GM03348 (cell line): ENCODE data around the gene TNFRSF13B.

Experiments used
- DNase-seq: peaks from one replicate; pipeline ENCODE4 v3.0.0; 2012; ENCODE audit warnings: low spot score

TNFRSF13B gene

GRCh38 chr17:16938496-16939207, 33.3 kb downstream of the TNFRSF13B start:
- DNase-seq, result no peak

- DNase-seq, result no peak
These were observed 33.9 kb downstream of the TNFRSF13B start for GRCh38 chr17:16938031-16938430.

- no peak for DNase-seq
These were observed 34.5 kb downstream of the TNFRSF13B start for GRCh38 chr17:16937431-16937830.

GRCh38 chr17:16936536-16937310, 35.2 kb downstream of the TNFRSF13B start:
- DNase-seq, result no peak

GRCh38 chr17:16935786-16936185, 36.1 kb downstream of the TNFRSF13B start:
- no peak for DNase-seq

GRCh38 chr17:16935241-16935663, 36.7 kb downstream of the TNFRSF13B start:
- no peak for DNase-seq

GRCh38 chr17:16934836-16935235, 37.1 kb downstream of the TNFRSF13B start:
- no peak for DNase-seq

GRCh38 chr17:16934133-16934795, 37.7 kb downstream of the TNFRSF13B start:
- no peak for DNase-seq

- no peak for DNase-seq
These were observed 38.4 kb downstream of the TNFRSF13B start for GRCh38 chr17:16933317-16934132.

GRCh38 chr17:16932611-16933010, 39.3 kb downstream of the TNFRSF13B start:
- no peak for DNase-seq

- no peak for DNase-seq
These were observed 39.8 kb downstream of the TNFRSF13B start for GRCh38 chr17:16932156-16932555.

- DNase-seq, result no peak
These were observed 40.4 kb downstream of the TNFRSF13B start for GRCh38 chr17:16931318-16932060.

GRCh38 chr17:16930571-16931317, 41.2 kb downstream of the TNFRSF13B start:
- DNase-seq, result no peak

GRCh38 chr17:16929757-16930520, 42.0 kb downstream of the TNFRSF13B start:
- no peak for DNase-seq

- DNase-seq, result no peak
These were observed 42.8 kb downstream of the TNFRSF13B start for GRCh38 chr17:16929035-16929680.

- DNase-seq, result no peak
These were observed 43.4 kb downstream of the TNFRSF13B start for GRCh38 chr17:16928406-16929034.

GRCh38 chr17:16927641-16928321, 44.1 kb downstream of the TNFRSF13B start:
- no peak for DNase-seq
